Activated naive CD4-positive, alpha-beta T cell treated with anti-CD3 and anti-CD28 coated beads, Interleukin-2, amount 50 U/mL, for 16 hours (primary cell): ENCODE measurements around the gene SNAPC4.
"Not testable (repeated sequence)": the region's sequence is repeated elsewhere in the genome, so short reads cannot be mapped to it uniquely, and the experiment has no call there.

Experiments used
- DNase-seq: peaks from one replicate; pipeline ENCODE4 v3.0.0-alpha.2; 2020

Gene SNAPC4

DNA sequence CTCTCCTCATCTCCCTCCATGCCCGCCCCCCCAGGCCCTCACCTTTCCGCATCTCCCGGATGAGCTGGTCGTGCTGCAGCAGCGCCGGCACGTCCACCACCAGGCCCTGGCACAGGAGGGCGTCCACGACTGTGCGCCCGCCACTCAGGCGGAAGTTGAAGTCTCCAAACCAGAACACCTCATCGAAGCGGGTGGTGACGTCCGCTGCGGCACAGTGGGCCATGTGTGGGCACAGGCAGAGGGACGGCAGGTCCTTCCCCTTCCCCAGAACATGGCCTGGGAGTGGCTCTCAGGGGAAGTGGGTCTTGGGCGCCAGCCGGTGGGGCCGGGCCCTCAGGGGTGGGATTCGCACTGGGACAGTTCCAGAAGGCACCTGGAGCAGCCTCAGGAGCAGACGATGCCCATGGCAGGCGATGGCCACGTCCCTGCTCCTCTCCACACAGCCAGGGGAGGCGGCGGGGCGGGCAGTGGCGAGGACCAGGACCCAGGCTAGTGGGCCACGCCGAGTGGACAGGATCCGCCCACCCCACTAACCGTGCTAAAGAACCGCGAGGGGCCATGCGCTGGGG is 31.9 kb upstream of the SNAPC4 start:
- DNase-seq = no peak

DNA sequence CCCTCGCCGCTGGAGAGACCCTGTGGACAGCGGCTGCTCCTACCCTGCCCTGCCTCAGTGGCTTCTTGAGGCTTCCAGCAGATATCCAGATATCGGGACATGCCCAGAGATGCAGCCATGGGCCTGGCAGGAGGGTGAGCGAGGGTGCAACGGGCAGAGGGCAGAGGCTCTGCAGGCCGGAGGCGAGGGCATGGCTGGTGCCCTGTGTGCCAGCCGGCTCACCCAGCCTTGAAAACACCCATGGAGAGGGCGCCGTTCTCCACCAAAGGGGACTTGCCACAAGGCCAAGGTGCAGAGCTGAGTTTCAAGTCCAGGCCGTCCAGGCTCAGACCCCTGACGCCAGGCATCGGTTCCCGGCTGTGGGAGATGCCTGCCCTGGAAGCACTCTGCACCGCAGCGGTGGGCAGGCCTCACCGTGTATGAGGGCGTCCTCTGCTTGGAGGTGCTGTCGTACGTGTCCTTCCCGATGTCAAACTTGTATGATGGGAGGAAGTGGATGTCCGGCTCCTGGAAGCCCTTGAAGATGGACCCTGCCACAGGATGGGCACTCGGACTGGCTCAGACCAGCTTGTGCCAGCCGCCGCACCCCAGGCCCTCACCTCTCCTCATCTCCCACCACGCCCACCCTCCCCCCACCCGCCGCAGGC is 30.7 kb upstream of the SNAPC4 start:
- no peak for DNase-seq

DNA sequence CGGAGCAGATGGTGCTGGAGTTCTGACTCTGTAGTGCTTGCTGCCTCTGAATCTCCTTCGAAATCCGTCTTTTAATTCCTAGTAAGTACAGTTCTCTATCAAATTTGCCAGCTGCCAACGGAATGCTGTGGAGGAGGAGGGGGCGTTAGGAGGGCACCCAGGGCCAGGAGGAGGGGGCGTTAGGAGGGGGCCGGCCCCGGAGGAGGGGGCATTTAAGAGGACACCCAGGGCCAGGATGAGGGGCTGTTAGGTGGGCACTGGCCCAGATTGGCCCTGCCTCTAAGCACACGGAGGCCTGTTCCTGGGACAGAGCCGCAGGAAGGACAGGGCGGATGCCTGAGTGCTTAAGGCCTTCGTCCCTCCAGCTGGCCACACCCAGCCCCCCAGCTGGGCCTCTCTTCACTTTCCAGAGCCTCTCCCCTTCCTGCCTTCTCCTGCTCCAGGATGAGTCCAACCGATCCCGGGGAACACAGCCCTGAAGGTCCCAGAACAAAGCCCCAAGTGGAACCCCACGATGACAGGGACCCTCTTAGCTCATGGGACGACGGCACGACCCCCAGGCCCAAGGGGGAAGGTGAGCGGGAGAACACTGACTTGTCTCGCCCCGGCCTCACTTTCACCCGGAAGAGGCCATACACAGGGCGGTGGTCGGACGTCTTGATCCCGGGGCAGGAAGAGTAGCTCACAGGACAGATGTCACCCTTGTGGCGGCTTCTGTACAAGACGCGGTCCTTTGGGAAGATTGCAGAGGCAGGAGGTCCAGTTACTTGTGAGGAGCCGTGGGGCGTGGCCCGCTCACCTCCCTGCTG is 29.9 kb upstream of the SNAPC4 start:
- DNase-seq = no peak

DNA sequence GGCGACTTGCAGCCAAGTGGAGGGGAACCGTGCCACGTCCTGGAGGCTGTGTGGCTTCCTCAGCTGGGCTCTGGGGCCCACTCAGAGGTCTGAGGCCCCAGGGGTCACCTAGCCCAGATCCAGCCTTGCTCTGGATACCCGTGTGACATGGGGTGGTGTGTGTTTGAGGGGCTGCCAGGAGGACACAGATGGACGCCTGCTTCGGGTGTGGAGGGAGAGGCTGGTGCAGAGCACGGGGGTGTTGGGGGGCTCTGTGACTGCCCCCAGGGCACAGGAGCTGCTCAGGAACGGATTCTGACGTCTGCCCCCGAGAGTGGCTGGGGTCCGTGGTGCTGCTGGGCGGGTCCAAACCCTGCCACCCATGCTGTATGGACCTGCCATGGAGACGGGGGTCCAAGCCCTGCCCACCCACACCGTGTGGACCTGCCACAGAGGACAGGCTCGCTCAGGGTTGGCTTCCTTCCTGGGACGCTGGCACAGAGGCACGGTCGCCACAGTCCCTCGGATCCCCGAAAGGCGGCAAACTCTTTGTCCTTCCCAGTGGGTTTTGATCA is 29.2 kb upstream of the SNAPC4 start:
- DNase-seq = no peak

DNA sequence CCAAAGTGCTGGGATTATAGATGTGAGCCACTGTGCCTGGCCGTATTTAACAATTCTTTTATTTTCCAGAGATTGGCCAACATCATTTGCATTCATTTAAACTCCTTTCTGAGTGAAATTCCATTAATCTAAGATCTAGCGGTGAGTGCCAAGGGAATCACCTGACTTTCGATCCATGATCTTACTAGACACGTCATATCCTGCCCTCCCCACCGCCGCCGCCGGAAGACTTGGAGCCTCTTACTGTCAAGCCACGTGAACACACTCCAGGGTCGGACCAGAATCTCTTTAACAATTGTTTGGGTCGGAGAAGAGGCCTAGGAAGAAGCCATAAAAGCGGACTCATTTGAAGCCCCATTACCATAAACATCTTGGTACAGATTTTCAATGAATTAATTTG is 26.8 kb upstream of the SNAPC4 start:
- DNase-seq = no peak

DNA sequence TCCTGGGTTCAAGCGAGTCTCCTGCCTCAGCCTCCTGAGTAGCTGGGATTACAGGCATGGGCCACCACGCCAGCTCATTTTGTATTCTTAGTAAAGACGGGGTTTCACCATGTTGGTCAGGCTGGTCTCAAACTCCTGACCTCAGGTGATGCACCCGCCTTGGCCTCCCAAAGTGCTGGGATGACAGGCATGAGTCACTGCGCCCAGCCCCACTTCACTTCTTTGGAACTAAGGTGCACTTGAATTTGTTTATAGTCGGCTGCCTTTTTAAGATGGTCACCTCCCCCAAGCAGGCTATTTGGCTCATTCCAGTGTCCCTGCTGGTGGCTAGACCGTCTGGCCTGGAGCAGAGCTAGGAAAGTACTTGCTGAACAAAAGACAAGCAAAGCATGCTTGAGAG is 25.4 kb upstream of the SNAPC4 start:
- DNase-seq = not testable (repeated sequence)

DNA sequence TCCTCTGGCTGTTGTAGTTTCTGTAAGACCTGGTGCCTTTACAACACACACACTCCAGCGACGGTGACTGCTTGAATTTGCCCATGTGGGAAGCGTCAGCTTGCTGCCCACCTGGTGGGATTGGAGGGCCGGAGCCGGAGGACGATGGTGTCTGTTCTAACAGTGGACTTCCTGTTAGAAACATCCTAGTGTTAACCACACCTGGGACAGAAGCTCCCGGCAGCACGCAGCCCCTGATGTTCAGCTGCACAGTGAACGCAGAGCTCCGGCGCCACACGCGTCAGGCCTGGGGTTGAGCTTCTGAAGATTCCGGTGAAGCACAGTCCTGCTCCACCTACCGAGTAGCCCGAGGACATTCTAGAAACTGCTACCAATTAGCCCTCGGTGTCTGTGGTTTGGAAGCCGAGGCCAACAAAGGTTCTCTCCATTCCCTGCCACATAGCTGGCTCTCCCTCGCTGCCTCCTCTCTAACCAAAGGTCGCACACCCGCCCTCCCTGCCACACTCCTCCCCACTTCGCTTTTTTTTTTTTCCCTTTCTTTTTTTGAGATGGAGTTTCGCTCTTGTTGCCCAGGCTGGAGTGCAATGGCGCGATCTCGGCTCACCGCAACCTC is 24.9 kb upstream of the SNAPC4 start:
- no peak for DNase-seq

DNA sequence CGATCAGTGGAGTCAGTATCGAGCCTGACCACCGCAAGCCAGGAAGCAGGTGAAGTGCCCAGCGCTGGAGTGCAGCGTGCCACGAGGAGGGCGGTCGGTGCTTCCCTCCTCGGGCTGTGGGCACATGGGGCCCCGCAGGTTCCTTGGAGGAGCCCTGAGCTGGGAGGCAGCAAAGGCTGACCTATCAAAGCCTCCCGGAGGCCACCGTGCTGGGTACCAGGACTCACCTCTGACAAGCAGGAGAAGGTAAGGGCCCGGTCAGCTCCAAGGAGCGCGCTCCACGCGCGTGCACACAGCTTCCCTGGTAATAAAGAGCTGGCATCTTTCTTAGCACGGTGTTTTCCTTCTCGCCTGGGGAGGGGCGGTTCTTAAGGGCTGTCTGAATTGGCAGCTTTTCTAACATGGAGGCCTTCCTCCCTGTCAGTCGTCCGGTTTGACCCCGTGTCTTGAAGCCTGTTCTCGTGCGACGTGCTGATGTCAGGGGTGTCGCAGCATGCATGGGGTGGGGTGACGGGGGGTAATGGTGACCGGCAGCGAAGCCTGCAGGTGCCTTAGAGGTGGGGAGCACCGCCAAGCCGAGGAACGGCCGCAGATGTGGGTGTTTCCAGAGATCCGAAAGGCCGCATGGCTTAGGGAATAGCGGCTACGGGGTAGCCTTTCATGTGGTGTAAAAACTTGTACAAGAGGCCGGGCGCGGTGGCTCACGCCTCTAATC is 23.6 kb upstream of the SNAPC4 start:
- DNase-seq = no peak

DNA sequence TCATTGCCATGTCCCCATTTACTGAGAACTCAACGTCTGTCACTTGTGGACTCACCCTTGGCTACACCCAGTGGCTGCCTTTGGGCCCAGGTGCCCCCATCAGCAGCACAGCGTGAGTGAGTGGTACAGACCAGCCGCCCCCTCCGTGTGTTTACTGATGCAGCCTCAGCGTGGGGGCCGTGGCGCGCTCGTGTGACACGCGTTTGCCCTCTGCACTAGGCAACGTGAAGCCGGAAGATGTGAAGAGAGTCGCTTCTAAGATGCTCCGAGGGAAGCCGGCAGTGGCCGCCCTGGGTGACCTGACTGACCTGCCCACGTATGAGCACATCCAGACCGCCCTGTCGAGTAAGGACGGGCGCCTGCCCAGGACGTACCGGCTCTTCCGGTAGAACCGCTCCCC is 22.9 kb upstream of the SNAPC4 start:
- no peak for DNase-seq

DNA sequence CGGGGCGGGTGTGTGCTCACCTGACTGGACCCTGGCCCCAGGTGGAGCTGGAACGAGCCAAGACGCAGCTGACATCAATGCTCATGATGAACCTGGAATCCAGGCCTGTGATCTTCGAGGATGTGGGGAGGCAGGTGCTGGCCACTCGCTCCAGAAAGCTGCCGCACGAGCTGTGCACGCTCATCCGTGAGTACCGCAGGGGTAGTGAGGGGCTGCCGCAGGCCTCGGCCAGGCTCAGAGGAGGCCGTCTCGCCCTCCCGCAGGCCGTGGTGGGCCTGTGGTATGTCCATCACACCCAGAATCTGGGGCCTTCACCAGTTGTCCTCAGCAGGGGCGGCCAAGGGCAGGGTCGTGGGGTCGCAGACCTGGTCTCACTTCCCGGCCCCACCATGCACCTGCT is 21.8 kb upstream of the SNAPC4 start:
- DNase-seq = no peak

DNA sequence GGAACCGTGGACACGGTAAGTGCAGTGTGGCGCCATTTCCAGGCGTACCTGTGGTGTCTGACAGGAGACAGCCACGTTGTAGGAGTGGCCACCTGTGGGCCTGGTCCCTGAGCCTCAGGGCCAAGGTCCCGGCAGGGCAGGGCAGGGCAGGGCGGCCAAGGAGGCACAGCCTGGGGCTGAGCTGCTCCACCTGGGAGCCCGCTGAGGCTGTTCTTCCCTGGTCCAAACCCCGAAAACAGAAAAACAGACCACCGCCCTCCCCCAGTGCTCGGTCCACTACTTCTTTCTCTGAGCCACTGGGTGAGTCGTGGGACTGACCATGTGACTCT is 19.1 kb upstream of the SNAPC4 start:
- DNase-seq = no peak

DNA sequence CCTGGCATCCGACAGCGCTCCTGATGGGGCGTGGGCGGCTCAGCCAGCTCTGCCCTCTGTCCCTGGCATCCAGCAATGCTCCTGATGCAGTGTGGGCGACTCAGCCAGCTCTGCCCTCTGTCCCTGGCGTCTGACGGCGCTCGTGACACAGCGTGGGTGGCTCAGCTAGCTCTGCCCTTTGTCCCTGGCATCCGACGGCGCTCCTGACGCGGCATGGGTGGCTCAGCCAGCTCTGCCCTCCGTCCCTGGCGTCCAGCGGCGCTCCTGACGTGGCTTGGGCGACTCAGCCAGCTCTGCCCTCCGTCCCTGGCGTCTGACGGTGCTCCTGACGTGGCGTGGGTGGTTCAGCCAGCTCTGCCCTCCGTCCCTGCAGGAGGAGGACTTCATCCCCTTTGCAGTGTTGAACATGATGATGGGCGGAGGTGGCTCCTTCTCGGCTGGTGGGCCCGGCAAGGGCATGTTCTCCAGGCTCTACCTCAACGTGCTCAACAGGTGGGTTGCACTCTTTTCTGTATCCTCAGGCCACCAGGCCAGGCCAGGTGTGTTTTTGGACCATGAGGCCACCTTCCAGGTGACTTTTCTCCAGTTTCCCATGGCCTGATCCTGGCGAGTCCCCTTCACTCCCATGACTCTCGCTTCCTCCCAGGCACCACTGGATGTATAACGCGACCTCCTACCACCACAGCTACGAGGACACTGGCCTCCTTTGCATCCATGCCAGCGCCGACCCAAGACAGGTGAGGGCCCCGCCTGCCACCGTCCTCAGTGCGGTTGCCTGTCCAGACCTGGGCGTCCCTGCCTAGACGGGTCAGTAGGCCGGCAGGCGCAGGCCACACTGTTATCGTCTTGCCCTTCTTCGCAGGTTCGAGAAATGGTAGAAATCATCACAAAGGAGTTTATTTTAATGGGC is 18.5 kb upstream of the SNAPC4 start:
- DNase-seq = no peak

DNA sequence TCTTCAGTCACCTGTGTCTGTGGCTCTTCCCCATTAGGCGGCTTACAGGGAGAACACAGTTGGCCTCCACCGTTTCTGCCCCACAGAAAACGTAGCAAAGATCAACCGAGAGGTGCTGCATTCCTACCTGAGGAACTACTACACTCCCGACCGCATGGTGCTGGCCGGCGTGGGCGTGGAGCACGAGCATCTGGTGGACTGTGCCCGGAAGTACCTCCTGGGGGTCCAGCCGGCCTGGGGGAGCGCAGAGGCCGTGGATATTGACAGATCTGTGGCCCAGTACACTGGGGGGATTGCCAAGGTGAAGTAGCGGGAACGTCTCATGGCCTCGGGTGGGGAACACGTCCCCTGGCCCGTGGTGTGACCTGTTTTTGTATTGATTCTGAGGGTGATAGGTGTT is 16.9 kb upstream of the SNAPC4 start:
- no peak for DNase-seq

DNA sequence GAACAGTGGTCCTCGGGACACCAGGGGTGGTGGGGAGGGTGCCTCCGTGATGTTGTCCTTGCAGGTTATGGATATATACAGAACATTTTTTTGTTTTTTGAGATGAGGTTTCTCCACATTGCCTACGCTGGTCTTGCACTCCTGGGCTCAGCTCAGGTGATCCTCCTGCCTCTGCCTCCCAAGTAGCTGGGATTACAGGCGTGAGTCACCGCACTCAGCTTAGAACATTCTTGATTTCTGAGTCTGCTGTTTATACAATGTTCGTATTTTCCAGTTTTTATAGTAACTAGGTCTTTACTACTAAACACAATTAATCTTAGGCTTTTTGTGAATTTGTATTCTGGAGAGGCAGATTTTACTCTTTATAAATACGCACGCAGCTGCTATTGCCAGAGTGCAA is 16.5 kb upstream of the SNAPC4 start:
- no peak for DNase-seq

DNA sequence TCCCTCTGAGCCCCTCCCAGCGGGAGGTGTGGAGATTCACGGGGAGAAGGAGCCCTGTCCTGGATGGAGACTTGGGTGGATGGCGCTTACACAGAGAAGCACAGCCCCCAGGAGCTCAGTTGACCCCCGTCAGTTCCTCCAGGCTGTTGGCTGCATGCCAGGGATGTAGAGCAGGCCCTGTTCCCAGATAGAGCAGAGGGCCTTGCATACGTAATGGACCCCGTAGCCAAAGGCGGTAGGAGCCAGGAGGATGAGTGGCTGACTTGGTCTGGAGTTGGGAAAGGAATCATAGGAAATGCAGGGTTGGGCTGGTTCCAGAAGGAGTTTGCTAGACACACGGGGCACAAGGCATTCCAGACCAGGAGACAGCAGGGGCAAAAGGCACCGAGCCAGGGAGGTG is 13.0 kb upstream of the SNAPC4 start:
- no peak for DNase-seq

DNA sequence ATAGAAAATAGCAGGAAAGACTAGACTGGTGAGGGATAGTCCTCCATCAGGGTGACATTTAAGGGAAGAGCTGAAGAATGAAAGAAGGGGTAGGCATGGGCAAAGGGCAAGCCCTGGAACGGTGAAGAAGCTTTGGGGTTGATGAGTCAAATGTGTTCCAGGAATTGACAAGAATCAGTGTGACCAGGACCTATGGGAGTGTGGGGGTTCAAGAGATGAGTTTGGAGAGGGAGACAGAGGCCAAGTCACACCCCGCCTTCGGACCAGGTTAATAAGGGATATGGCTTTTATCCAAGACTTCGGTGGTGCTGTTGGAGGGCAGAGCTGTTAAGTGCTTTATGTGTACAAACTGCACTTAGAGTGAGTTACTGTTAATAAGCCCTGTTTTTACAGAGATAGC is 11.4 kb upstream of the SNAPC4 start:
- no peak for DNase-seq

DNA sequence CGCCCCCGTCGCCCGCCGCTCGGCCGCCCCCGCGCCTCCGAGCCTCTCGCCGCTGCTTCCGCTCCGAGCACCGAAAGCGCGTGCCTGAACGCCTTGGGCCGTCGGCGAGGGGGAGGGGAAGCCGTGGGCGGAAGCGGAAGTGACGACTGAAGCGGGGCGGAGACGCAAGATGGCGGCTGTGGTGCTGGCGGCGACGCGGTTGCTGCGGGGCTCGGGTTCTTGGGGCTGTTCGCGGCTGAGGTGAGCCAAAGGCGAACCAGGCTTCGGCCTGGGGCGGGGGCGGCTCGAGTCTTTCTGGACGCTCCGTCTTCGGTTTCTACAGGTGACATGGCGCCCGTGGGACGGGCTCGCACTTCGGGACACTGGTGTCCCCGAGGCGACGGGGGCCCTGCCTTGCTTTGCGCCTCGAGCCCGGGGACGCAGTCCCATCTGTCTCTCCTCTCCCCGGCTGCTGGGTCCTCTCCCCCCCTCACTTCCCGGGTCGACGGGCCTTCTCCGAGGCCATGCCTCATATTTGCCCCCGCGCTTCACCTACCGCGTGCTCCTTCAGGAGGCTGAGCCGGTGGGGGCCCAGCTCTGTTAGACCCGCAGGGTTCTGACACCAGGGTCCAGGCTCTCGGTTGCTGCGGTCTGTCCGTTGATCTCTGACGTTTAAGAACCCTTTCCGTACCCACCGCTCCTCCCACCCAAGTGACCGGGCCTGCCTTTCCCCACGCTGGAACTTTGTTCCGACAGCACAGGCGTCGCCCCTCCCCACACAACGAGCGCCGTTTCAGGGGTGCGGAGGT is 10.7 kb upstream of the SNAPC4 start, which contains the start of the genes ENTR1 and PMPCA:
Gene ENTR1 (minus strand): TSS at position 115 of the 788 bp plus-strand sequence. CDS start 217 bp downstream, outside the sequence.
Gene PMPCA (plus strand): TSS at position 159 of the 788 bp plus-strand sequence. CDS start 11 bp downstream, at position 170.
- peak; percentile 97 for DNase-seq

DNA sequence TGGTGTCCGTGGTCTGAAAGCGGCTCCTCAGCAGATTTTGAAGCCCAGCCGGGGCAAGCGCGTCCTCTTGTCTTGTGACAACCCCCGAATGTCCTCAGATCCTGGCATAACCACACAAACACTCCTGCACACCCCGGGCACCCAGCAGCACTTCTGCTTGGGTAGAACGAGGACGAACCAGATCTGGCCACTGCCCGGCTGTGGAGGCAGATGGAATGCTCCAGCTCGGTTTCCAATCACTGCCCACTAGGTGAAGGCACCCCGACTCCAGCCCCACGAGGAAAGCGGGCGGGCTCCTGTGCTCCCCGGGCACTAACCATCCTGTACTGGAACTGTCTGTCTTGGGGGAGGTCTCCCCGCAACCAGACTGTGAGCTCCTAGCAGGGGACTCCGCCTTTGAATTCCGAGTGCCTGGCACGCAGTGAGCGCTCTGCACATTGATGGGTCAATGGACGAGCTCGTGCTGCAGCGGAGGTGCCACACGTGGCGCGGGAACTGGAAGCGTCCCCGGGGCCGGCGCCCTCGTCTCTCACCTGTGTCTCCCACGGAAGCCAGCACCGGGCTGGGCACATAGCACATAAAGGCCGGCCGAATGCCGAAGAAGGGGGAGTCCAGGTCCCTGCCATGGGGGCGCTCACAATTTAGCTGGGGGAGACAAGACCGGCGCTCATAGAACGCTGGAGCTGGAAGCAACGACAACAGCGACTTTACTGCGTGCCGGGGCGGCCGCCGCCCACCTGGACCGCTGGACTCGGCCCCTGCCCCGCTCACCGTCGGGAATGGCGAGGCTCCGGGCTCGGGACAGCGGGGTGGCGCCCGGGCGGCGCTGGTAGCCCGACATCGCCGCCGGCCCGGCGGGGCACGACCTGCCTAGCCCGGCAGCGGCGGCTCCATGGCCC is 9.8 kb upstream of the SNAPC4 start:
- DNase-seq = peak; percentile 49

DNA sequence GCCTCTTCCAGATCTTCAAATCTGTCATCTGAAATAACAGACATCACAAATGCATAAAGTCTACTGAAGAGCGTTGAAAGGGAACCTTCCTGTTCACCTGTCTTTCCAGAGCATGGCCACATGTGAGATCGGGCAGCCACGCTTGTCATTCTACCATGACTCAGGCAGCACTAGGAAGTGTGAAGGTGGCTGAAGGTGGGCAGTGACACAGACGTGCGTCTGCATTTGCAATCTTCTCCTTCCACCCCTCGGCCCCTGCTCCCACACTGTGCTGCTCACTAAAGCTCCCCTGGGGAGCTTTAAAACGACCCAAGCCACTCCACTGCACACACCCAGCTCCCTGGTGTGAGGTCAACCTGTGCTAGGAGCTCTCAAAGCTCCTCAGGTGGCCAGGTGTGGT is 7.9 kb upstream of the SNAPC4 start:
- no peak for DNase-seq

DNA sequence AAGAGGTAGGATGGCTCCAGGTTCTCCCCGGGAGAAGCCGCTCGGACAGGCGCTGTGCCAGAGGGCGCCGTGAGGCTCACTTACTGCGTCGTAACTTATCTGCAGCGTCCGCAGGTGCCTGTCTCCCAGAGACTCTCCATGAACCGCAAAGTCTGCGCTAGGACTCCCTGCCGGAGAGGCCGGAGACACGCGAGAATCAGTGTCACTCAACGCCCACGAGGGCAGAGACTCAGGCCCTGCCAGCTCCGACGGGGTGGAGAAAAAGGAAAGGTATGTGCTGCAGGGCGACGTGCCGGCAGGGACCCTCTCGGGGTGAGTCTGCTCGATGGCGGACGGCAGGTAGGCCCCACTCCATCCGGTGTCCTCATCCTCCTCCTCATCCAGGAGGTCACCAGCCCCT is 7.1 kb upstream of the SNAPC4 start:
- DNase-seq = not testable (repeated sequence)
